H1 (cell line): ENCODE measurements around the gene TASP1. TPM values are rescaled to one million over a fixed set of nuclear protein-coding genes. Genes with fewer than 3 reads are reported as not detected.

ENCODE experiments used
- CTCF ChIA-PET: fragments of 300-600 bp; sonication (Branson Sonifier 250); formaldehyde crosslinking; loops from one replicate; lab custom pipeline; 2021; ENCODE audit not compliant: partially characterized antibody; lab: Charles Lee
- POLR2A ChIA-PET: fragments of 300-600 bp; sonication (Branson Sonifier 250); formaldehyde crosslinking; loops from one replicate; lab custom pipeline; 2021; ENCODE audit warnings: inconsistent platforms; ENCODE audit not compliant: partially characterized antibody; lab: Charles Lee
- DNase-seq, 2 experiments: peaks; one replicate each; pipeline versions ENCODE4 v3.0.0 to v3.0.0-alpha.2; 2010 to 2022; ENCODE audit warnings: low spot score in 2 of 2, low read depth in 1 of 2, mixed read lengths in 1 of 2
- FAIRE-seq: peaks from 2 replicates; lab custom pipeline; 2011; peaks lifted over from hg19 to GRCh38; lab: Jason Lieb, UNC
- H2AFZ ChIP-seq: 2 replicates; pipeline ENCODE4 v1.8.1; 2012; ENCODE audit warnings: low read length, inconsistent platforms
- H2AK5ac ChIP-seq: 2 replicates; pipeline ENCODE4 v1.6.1; 2013; ENCODE audit warnings: low read depth, low read length
- H2BK120ac ChIP-seq: replicated peaks from 2 replicates; pipeline ENCODE3; 2013; ENCODE audit warnings: low read depth, low read length, inconsistent platforms
- H2BK12ac ChIP-seq: 2 replicates; pipeline ENCODE4 v1.6.1; 2013; ENCODE audit warnings: low read depth, low read length
- H2BK15ac ChIP-seq: 2 replicates; pipeline ENCODE4 v1.6.1; 2013; ENCODE audit warnings: low read length
- H2BK20ac ChIP-seq: 2 replicates; pipeline ENCODE4 v1.6.1; 2013; ENCODE audit warnings: low read length
- H2BK5ac ChIP-seq: 2 replicates; pipeline ENCODE4 v1.6.1; 2013; ENCODE audit warnings: low read depth, low read length
- H3K14ac ChIP-seq: 2 replicates; pipeline ENCODE4 v1.6.1; 2013; ENCODE audit warnings: inconsistent platforms; ENCODE audit not compliant: insufficient read length
- H3K18ac ChIP-seq: 2 replicates; pipeline ENCODE4 v1.6.1; 2013; ENCODE audit warnings: low read length; ENCODE audit errors: extremely low read depth
- H3K23ac ChIP-seq: 2 replicates; pipeline ENCODE4 v1.6.1; 2013; ENCODE audit warnings: inconsistent platforms; ENCODE audit not compliant: insufficient read length
- H3K23me2 ChIP-seq: 2 replicates; pipeline ENCODE4 v1.6.1; 2013; ENCODE audit warnings: low read depth, low read length
- H3K27ac ChIP-seq: 2 replicates; pipeline ENCODE4 v1.6.1; 2011; ENCODE audit warnings: low read depth, low read length, inconsistent platforms
- H3K27me3 ChIP-seq, 4 experiments: replicated peaks in 1 of 4; 1 replicate in 1 of 4; 2 replicates in 3 of 4; pipeline versions ENCODE4 v1.6.1 to v1.8.1; 2011 to 2013; ENCODE audit warnings: low read length in 3 of 4, mild to moderate bottlenecking in 3 of 4, inconsistent platforms in 2 of 4, mixed read lengths in 2 of 4, moderate library complexity in 1 of 4; ENCODE audit not compliant: control insufficient read depth in 3 of 4, insufficient read depth in 3 of 4; ENCODE audit errors: extremely low read depth in 1 of 4
- H3K36me3 ChIP-seq, 4 experiments: 2 replicates each; pipeline versions ENCODE4 v1.6.1 to v1.8.1; 2011 to 2013; ENCODE audit warnings: mild to moderate bottlenecking in 4 of 4, low read length in 3 of 4, moderate library complexity in 2 of 4, control low read depth in 1 of 4, inconsistent platforms in 1 of 4; ENCODE audit not compliant: insufficient read depth in 4 of 4, control insufficient read depth in 2 of 4
- H3K4ac ChIP-seq: replicated peaks from 2 replicates; pipeline ENCODE3; 2013; ENCODE audit warnings: low read length, low read depth, mixed read lengths, inconsistent platforms; ENCODE audit not compliant: insufficient read length
- H3K4me1 ChIP-seq, 4 experiments: replicated peaks in 1 of 4; 1 replicate in 1 of 4; 2 replicates in 3 of 4; pipeline versions ENCODE4 v1.6.1 to v1.8.1; 2011 to 2013; ENCODE audit warnings: low read length in 3 of 4, inconsistent platforms in 2 of 4, mixed read lengths in 1 of 4; ENCODE audit not compliant: insufficient read depth in 4 of 4, control insufficient read depth in 3 of 4
- H3K4me2 ChIP-seq, 2 experiments: 2 replicates each; pipeline versions ENCODE4 v1.6.1 to v1.8.1; 2011 to 2013; ENCODE audit warnings: low read depth in 2 of 2, low read length in 2 of 2, control low read depth in 1 of 2, inconsistent platforms in 1 of 2, mild to moderate bottlenecking in 1 of 2; ENCODE audit not compliant: insufficient read depth in 1 of 2
- H3K4me3 ChIP-seq, 4 experiments: fragments of 200-600, 300-600 bp in 1 of 4; sonication (generic), shearing (Covaris generic), sonication (Bioruptor Twin) in 1 of 4; 2 replicates each; pipeline versions ENCODE4 v1.5.1 to v1.8.1; 2011 to 2016; ENCODE audit warnings: low read length in 4 of 4, low read depth in 3 of 4, control low read depth in 2 of 4, inconsistent platforms in 2 of 4, mild to moderate bottlenecking in 2 of 4, mixed read lengths in 1 of 4, moderate library complexity in 1 of 4; ENCODE audit not compliant: insufficient read depth in 2 of 4; ENCODE audit errors: extremely low read depth in 1 of 4
- H3K56ac ChIP-seq: replicated peaks from 2 replicates; pipeline ENCODE3; 2013; ENCODE audit warnings: low read depth, mild to moderate bottlenecking, mixed read lengths, low read length, inconsistent platforms; ENCODE audit not compliant: insufficient read length
- H3K79me1 ChIP-seq: 2 replicates; pipeline ENCODE4 v1.6.1; 2013; ENCODE audit warnings: low read depth, low read length, control low read depth
- H3K79me2 ChIP-seq, 2 experiments: 2 replicates each; pipeline versions ENCODE4 v1.6.1 to v1.8.1; 2012 to 2013; ENCODE audit warnings: low read length in 2 of 2, mild to moderate bottlenecking in 2 of 2, inconsistent platforms in 1 of 2; ENCODE audit not compliant: insufficient read depth in 2 of 2, control insufficient read depth in 1 of 2
- H3K9ac ChIP-seq, 4 experiments: replicated peaks in 1 of 4; 1 replicate in 1 of 4; 2 replicates in 3 of 4; pipeline versions ENCODE4 v1.6.1 to v1.8.1; 2011 to 2013; ENCODE audit warnings: low read depth in 3 of 4, low read length in 3 of 4, control low read depth in 2 of 4, mild to moderate bottlenecking in 2 of 4, moderate library complexity in 2 of 4, inconsistent platforms in 1 of 4; ENCODE audit errors: extremely low read depth in 1 of 4
- H3K9me3 ChIP-seq, 2 experiments: 2 replicates each; pipeline versions ENCODE4 v1.6.1 to v1.8.1; 2012 to 2013; ENCODE audit warnings: mild to moderate bottlenecking in 2 of 2, moderate library complexity in 2 of 2, control low read depth in 1 of 2, inconsistent platforms in 1 of 2, low read depth in 1 of 2, low read length in 1 of 2, mixed read lengths in 1 of 2; ENCODE audit not compliant: insufficient read depth in 2 of 2
- H4K20me1 ChIP-seq, 2 experiments: replicated peaks in 1 of 2; 2 replicates each; pipeline versions ENCODE3 to v1.8.1; 2011 to 2013; ENCODE audit warnings: inconsistent platforms in 2 of 2, low read length in 2 of 2, mild to moderate bottlenecking in 1 of 2; ENCODE audit not compliant: insufficient read depth in 2 of 2, control insufficient read depth in 1 of 2
- H4K5ac ChIP-seq: 2 replicates; pipeline ENCODE4 v1.6.1; 2013; ENCODE audit warnings: low read length, low read depth, mixed read lengths, inconsistent platforms; ENCODE audit not compliant: insufficient read length
- H4K8ac ChIP-seq: 2 replicates; pipeline ENCODE4 v1.8.0; 2013; ENCODE audit warnings: mild to moderate bottlenecking, moderate library complexity, low read length, inconsistent platforms; ENCODE audit not compliant: insufficient read depth; ENCODE audit errors: extremely low read depth
- H4K91ac ChIP-seq: replicated peaks from 2 replicates; pipeline ENCODE3; 2013; ENCODE audit warnings: low read length, mixed read lengths, inconsistent platforms; ENCODE audit not compliant: insufficient read length
- BRCA1 ChIP-seq: IDR thresholded peaks from 2 replicates; pipeline ENCODE4 v1.6.1; 2012; ENCODE audit warnings: low read depth, low read length, improper control_type of control experiment
- KDM5A ChIP-seq: fragments of 200-600 bp; IDR thresholded peaks from 2 replicates; pipeline ENCODE4 v1.7.1; 2012; ENCODE audit warnings: mild to moderate bottlenecking, low read length, inconsistent platforms, mixed read lengths
- NRF1 ChIP-seq: IDR thresholded peaks from 2 replicates; pipeline ENCODE4 v1.6.1; 2011; ENCODE audit warnings: mild to moderate bottlenecking, low read depth, low read length, improper control_type of control experiment
- POLR2A ChIP-seq, 2 experiments: IDR thresholded peaks; 1 replicate in 1 of 2; 2 replicates in 1 of 2; pipeline ENCODE4 v1.6.1; 2011; ENCODE audit warnings: low read depth in 2 of 2, low read length in 2 of 2, mild to moderate bottlenecking in 2 of 2; ENCODE audit errors: control extremely low read depth in 1 of 2
- SP2 ChIP-seq: IDR thresholded peaks from 2 replicates; pipeline ENCODE4 v1.6.1; 2012; ENCODE audit warnings: mild to moderate bottlenecking, low read length, inconsistent platforms
- TAF1 ChIP-seq: IDR thresholded peaks from 2 replicates; pipeline ENCODE4 v1.6.1; 2011; ENCODE audit warnings: mild to moderate bottlenecking, low read depth, low read length
- YY1 ChIP-seq: IDR thresholded peaks from 2 replicates; pipeline ENCODE4 v1.6.1; 2011; ENCODE audit warnings: low read depth, mild to moderate bottlenecking, low read length
- WGBS, 2 experiments: shearing (Covaris generic) in 1 of 2; methylation state at CpG; one replicate each; pipeline versions ENCODE4 v1.1.6 to v1.1.7; 2013 to 2015; ENCODE audit warnings: low lambda C conversion rate in 2 of 2, mixed read lengths in 2 of 2, inconsistent platforms in 1 of 2, low coverage in 1 of 2, missing lambda C conversion rate in 1 of 2; ENCODE audit not compliant: insufficient replicate concordance in 2 of 2, insufficient coverage in 1 of 2, insufficient read length in 1 of 2; ENCODE audit errors: extremely low coverage in 1 of 2, missing lambda C conversion rate in 1 of 2; 5-methylcytosine and 5-hydroxymethylcytosine counted together
- polyA plus RNA-seq, 7 experiments: library from polyadenylated mRNA; depleted of rRNA in 3 of 7; stranded (reverse) in 5 of 7; unstranded in 2 of 7; fragments of >200 nt in 5 of 7; fragments of 200-250 nt in 2 of 7; gene quantifications; 1 replicate in 5 of 7; 2 replicates in 1 of 7; 4 replicates in 1 of 7; pipeline versions ENCODE4 v1.2.1 to v1.2.3, GENCODE V29; 2011 to 2013; ENCODE audit warnings: missing spikeins in 2 of 7, mixed read lengths in 2 of 7
- total RNA-seq: library from RNA; stranded (reverse); fragmentation: NEBNext Ultra II Directional; extraction: Animal tissue kit (Norgen Biotek cat#: 25700); gene quantifications from 2 replicates; pipeline ENCODE4 v1.2.1, GENCODE V29; 2021

Gene TASP1
- total and polyA plus RNA-seq, 2 of the 8 experiments (the other 6 are each of a cell fraction or from before 2014, with no cell fraction given): 4.5 to 10.9 TPM

DNA sequence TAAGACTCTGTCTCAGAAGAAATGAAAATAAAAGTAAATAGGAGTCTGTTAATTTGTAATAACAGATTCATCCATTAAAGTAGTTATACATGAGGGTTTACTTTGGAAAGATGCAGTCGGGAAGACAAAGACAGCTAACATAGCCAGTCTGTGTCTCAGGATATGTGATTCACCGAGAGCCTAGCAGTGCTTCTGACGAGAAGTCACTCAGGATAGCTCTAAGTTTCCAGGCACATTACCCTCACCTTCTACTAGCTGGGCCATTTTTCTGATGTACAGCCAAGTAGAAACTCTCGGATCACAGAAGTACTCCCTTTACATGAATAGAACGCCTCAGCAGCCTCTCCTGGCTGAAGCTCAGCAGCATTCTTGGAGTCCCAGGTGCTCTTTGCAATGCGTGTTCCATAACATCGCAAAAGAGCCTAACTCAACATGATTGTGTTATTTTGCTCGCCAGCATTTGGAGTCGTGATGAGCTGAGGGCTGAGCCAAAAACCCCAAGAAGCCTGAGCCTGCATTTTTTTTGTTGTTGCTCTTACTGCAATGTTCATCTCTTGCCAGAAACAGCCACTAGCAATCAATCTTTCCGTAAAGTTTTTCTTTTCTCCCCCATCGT lies 22.4 kb upstream of the TASP1 start:
- Histone ChIP-seq H2BK120ac (no peak overlapping the region), H3K79me2 (no peaks in the 10 kb centered on the region), H3K23ac (no peak overlapping the region), H3K79me1 (no peaks in the 10 kb centered on the region), H3K14ac (no peak overlapping the region), H2BK5ac (no peak overlapping the region), H2BK20ac (no peak overlapping the region), H2BK12ac (0 out of 2 replicates have a peak overlapping the region, but pooled peaks have one; percentile 5), H3K56ac (no peak overlapping the region), H2AK5ac (no peak overlapping the region), H3K18ac (no peak overlapping the region), H3K9ac (no peak overlapping the region), H3K36me3 (no peaks in the 10 kb centered on the region), H4K5ac (no peak overlapping the region), H4K20me1 (no peaks in the 10 kb centered on the region), H4K8ac (no peak overlapping the region), H3K4ac (no peak overlapping the region), H3K27me3 (no peaks in the 10 kb centered on the region), H3K4me1 (no peaks in the 10 kb centered on the region; a peak in 1 of 7 replicates), H3K23me2 (no peaks in the 10 kb centered on the region), H4K91ac (no peak overlapping the region), H2BK15ac (no peak overlapping the region), H3K4me2 (no peak overlapping the region), H3K9me3 (no peaks in the 10 kb centered on the region), H2AFZ (peak overlapping the region; percentile 94; the same call in 1 of the 2 replicates), H3K4me3 (no peak overlapping the region), H3K27ac (no peak overlapping the region)
- ChIA-PET CTCF (interaction anchor here (0.6 to 1.2 kb wide), 3 partner anchors 17 to 111 kb away, joined by 3 read pairs; no protein-coding TSS in a partner anchor), POLR2A (interaction anchor here (0.7 kb wide), 1 partner anchor 734 kb away, joined by 3 read pairs; no protein-coding TSS in a partner anchor)
- 85% methylated on average over 11 of the region's 11 CpGs; no CpG with 5 or more reads in 1 of the 2 experiments for WGBS, 2 experiments
- DNase-seq (no peak), FAIRE-seq (no peak)
- TF ChIP-seq KDM5A (no peak), TAF1 (no peak), SP2 (no peak), YY1 (no peak), BRCA1 (no peak), NRF1 (no peak), POLR2A (IDR thresholded peaks at IDR 0.05; ENCODE audit: control extremely low read depth in 1 of 2, low read depth in 2 of 2, low read length in 2 of 2) (no peak)
